HG02623 (cell line): Measurements from ENCODE around the gene SERP1.

ENCODE experiments used
- ATAC-seq: cut with Tn5 transposase; IDR thresholded peaks from one replicate; pipeline ENCODE4 v1.9.1; 2021; ENCODE audit warnings: moderate library complexity; ENCODE audit not compliant: unreplicated experiment

Gene SERP1

DNA sequence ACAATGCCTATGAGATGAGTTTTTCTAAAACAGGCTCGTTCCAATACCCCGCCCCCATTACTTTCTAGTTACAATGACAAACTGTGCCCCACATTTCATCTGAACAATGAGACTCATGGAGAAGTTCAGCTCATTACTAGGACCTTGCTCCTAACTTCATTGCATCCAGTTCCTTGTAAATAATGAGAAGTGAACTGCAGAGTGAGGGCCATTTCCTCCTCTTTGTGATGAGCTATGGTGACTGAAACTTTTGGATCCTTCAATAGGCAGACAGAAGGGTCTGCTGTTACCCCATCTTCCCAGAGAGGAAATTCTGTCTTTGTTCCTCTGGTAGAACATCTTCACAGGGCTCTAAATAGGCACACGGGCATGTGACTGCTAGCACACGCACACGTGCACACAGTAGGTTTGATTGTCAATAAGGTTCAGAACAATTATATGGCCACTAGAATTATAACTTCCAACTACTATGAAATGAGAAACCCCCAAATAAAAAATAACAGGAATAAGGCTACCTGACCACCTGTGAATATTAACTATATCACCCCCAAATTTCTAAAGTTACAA lies 51.8 kb downstream of the SERP1 start:
- ATAC-seq: no peak
